ENCODE results near the gene TPST1.

The TPST1 gene

GRCh38 chr7:66281678-66282590 lies 76.8 kb downstream of the TPST1 start:
- DNase-seq (ENCODE audit: low read depth in 1 of 2, low spot score in 1 of 2): no peak

- no peak for DNase-seq (ENCODE audit: low read depth in 1 of 2, low spot score in 1 of 2)
Measured at GRCh38 chr7:66282591-66282935, 77.4 kb downstream of the TPST1 start.

DNA sequence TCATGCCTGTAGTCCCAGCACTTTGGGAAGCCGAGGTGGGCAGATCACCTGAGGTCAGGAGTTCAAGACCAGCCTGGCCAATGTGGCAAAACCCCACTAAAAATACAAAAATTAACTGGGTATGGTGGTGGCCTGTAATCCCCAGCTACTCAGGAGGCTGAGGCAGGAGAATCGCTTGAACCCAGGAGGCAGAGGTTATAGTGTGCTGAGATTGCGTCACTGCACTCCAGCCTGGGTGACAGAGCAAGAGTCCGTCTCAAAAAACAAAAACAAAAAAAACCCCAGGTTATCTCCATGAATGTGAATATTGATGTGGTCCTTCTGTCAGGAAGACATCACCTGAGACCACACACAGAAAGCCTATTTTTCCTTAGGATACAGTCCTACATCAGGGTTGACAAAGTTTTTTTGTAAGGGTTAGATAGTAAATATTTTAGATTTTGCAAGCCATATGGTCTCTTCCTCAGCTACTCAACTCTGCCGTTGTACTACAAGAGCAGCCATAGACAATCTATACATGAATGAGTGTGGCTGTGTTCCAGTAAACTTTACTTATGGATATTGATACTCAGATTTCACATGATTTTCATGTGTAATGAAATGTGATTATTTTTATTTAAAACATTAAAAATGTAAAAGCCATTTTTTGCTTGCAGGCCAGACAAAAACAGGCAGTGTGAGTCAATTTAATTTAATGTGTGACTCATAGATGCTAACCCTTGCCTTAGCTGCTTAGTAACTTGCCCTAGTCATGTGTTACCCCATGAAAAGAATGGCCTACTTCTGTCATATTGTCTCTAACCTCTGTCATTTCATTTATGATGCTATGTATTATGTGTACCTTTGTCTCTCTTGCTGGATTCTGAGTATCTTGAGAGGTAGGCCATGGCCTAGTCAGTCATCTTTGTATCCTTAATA lies 78.1 kb downstream of the TPST1 start:
- no peak for DNase-seq (ENCODE audit: low read depth in 1 of 2, low spot score in 1 of 2)

DNA sequence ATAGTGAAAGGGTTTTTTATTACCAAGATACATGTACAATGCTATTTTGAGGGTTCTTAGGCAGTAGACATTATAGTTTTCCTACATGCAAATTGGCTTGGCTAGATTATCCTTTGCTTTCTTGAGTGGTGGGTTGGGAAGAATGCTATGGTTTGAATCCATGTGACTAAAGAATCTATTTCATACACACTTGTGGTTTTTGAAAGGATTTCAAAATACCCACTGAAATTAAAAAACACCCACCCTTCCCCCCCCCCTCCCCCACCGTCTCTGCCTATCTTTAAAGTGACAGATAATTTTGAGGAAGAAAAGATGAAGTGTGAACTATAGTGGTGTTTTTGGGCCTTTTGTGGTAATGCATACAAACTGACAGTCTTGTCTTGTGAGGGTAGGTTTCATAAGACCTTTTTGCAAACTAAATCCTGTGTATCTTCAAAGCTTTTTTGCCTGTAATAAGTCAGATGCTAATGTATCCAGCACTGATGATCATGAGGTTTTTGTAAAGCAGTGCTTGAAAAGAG lies 90.9 kb downstream of the TPST1 start:
- DNase-seq (ENCODE audit: low read depth in 1 of 2, low spot score in 1 of 2): no peak

GRCh38 chr7:66296557-66296956 lies 91.4 kb downstream of the TPST1 start:
- no peak for DNase-seq (ENCODE audit: low read depth in 1 of 2, low spot score in 1 of 2)

GRCh38 chr7:66297579-66297978 lies 92.4 kb downstream of the TPST1 start:
- no peak for DNase-seq (ENCODE audit: low read depth in 1 of 2, low spot score in 1 of 2)

- DNase-seq (ENCODE audit: low read depth in 1 of 2, low spot score in 1 of 2): no peak
Measured at GRCh38 chr7:66301249-66301648, 96.1 kb downstream of the TPST1 start.

DNA sequence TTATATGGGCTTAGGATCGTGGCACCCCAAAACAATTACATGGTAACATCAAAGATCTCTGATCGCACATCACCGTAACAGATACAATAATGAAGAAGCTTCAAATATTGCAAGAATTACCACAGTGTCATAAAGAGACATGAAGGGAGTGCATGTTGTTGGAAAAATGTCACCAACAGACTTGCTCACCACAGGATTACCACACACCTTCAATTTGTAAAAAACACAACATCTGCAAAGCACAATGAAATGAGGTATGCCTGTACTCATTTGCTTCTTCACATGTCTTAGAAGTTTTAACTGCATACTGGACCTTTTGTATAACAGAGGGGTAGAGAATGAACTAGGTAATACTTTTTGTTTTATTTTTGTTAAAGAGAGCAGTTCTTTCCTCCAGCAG lies 96.6 kb downstream of the TPST1 start:
- no peak for DNase-seq (ENCODE audit: low read depth in 1 of 2, low spot score in 1 of 2)

DNA sequence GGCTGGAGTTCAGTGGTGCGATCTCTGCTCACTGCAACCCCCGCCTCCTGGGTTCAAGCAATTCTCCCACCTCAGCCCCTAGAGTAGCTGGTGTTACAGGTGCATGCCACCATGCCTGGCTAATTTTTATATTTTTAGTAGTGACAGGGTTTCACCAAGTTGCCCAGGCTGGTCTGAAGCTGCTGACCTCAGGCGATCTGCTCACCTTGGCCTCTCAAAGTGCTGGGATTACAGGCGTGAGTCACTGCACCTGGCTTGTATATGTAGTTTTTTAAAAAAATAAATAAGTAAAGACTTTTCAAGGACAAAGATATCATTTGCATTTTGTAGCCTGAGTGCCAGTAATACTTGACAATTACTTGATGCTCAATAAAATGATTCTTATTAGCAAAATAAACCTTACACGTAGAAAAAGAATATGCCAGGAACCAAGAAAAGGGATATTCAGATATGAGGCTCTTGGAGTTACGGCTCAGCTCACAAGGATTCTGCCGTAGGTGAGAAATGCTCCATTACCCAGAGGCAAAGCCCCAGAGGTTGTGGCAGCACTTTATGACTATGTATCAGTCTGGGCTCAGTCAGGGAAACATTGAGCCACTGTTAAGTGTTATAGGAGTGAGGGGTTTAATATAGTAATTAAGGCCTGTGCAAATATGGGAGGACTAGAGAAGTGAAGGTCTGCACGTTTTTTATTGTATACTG lies 98.5 kb downstream of the TPST1 start:
- DNase-seq (ENCODE audit: low read depth in 1 of 2, low spot score in 1 of 2): no peak

DNA sequence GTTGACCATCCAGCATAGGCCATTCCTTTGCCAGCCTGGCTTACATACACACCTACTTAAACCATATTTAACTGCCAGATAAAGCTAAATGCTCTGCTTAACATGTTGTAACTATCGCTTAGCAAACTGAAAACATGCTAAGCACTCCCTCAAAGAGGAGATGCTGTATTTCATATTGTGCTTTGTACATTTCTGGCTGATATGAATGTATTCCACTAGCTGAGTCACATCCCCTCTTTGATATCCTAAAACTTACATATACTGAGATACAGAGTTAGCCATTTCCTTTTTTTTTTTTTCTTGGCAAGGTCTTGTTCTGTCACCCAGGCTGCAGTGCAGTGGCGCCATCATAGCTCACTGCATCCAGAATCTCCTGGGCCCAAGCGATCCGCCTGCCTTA lies 99.4 kb downstream of the TPST1 start:
- DNase-seq (ENCODE audit: low read depth in 1 of 2, low spot score in 1 of 2): no peak

DNA sequence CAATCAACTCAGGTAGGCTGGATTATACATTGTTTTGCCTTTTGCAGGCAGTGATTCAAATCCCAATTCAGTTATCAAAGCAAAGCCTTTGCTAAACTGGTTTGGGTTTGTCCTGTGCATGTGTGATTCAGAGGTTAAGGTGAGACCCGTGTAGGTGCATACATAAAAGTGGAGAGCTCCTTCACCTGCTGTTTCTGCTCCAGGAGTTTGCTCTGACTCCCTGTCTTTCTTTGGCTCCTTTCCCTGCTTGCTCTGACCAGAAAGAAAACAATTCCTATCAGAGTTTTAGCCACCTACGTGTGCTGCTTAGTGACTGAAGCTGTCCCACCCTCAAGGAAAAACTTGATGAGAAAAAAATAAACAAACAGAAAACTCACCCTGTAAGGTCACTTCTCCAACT lies 101.1 kb downstream of the TPST1 start:
- DNase-seq (ENCODE audit: low read depth in 1 of 2, low spot score in 1 of 2): no peak

DNA sequence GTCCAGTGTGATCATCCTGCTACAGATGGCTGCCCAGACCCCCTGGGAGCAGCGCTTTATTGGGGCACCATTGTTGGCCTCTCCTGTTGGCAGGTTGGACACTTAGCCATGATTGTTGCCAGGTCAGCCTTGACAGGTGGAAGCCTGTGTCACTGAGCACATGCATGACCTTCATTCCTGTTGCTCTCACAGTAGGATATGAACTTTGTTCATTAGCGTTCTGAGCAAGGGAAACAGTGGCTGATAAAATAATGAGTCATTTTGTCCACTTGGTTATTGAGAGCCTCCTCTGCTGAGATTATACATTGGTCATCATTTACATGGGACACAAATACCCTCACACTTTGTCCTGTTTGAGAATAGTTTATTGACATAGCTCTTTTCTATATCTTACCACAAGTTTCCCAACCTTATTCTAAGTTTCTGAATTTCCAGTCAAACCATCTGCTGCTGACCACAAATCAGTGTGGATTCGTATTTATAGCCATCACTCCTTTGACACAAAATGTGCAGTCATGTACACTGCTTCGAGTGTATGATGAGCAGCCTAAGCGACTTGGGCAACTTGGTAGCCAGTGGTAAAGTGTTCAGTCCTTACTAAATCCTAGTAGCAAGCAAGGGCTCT lies 102.6 kb downstream of the TPST1 start:
- no peak for DNase-seq (ENCODE audit: low read depth in 1 of 2, low spot score in 1 of 2)

DNA sequence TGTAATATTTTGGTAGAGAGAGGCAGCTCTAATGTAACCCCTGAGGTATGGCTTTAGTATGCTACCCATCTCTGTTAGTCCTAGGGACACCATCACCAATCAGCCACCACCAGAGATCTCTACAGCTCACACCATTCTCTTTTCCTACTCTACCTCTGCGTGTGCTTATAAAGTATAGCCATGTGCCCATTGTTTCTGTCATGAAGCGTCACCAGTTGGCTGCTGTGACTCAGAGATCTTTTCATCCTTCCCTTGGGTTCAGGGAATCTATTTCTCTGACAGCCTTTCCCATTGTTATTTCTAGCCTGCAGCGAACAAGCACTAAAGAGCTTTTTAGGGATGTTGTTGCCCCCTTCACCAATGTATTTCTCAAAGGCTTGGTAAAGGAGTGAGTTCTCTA lies 103.3 kb downstream of the TPST1 start:
- DNase-seq (ENCODE audit: low read depth in 1 of 2, low spot score in 1 of 2): no peak

- no peak for DNase-seq (ENCODE audit: low read depth in 1 of 2, low spot score in 1 of 2)
Measured at GRCh38 chr7:66310620-66311019, 105.5 kb downstream of the TPST1 start.

DNA sequence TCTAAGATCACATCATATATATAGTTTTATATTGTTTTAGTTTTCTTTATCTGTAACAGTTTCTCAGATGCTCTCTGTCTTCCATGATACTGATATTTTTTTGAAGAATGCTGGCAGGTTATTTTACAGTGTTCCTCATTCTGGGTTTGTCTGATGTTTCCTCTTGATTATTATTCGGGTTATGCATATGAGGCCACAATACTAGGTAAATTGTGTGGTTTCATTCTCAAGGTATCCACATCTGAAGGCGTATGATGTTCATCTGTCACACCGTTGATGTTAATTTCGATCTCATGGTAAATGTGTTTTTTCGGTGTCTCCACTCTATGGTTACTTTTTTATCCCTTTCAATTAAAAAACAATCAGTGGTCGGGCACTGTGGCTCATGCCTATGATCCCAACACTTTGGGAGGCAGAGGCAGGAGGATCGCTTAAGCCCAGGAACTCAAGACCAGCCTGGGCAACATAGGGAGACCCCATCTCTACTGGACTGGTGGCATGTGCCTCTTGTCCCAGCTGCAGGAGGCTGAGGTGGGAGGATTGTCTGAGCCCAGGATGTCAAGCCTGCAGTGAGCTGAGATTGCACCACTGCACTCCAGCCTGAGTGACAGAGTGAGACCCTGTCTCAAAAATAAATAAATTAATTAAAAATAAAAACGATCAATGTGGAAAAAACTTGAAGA lies 108.9 kb downstream of the TPST1 start:
- no peak for DNase-seq (ENCODE audit: low read depth in 1 of 2, low spot score in 1 of 2)

- no peak for DNase-seq (ENCODE audit: low read depth in 1 of 2, low spot score in 1 of 2)
Measured at GRCh38 chr7:66315192-66315591, 110.1 kb downstream of the TPST1 start.

DNA sequence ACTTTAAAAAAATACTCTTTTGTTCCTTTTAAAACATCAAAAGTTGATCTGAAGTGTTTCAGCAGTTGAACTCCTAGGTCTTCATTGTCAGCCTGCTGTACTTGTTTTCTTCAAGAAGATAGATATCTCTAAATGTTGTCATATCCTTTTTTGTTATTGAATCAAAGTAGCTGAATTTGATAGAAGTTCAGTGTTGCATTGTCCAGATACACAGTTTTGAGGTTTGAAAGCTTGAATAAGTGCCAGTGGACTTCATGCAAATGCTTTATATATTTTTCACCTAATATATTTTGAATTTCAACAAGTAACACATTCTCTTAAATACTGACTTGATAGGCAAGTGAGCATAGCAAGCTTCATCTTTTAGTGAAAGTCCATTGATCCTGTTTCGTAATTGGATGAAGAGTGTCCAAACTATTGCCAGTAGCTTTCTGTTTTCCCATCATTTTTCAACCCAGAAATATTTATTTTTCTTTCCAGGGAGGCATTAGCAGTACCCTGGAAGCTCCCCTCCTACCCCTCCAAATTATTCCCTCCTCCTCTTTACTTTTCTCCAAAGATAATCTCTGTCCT lies 114.4 kb downstream of the TPST1 start:
- no peak for DNase-seq (ENCODE audit: low read depth in 1 of 2, low spot score in 1 of 2)

GRCh38 chr7:66321283-66321682 lies 116.1 kb downstream of the TPST1 start:
- no peak for DNase-seq (ENCODE audit: low read depth in 1 of 2, low spot score in 1 of 2)

GRCh38 chr7:66323114-66323796 lies 118.1 kb downstream of the TPST1 start:
- no peak for DNase-seq (ENCODE audit: low read depth in 1 of 2, low spot score in 1 of 2)

Measured in stimulated activated CD4-positive, alpha-beta T cell treated with anti-CD3 and anti-CD28 coated beads, Interleukin-15, amount 100 ng/mL, for 1 hour (primary cell).